Skeletal muscle cell (primary cell): ENCODE data around the gene RCAN1.
"Not testable (repeated sequence)": the region's sequence is repeated elsewhere in the genome, so short reads cannot be mapped to it uniquely, and the experiment has no call there.

Source experiments
- DNase-seq: peaks from one replicate; pipeline ENCODE4 v3.0.0-alpha.2; 2010; ENCODE audit warnings: low read depth
- H3K4me3 ChIP-seq: 2 replicates; pipeline ENCODE4 v1.5.1; 2011; ENCODE audit warnings: low read depth, mild to moderate bottlenecking, control low read depth, low read length, moderate library complexity

Gene RCAN1

DNA sequence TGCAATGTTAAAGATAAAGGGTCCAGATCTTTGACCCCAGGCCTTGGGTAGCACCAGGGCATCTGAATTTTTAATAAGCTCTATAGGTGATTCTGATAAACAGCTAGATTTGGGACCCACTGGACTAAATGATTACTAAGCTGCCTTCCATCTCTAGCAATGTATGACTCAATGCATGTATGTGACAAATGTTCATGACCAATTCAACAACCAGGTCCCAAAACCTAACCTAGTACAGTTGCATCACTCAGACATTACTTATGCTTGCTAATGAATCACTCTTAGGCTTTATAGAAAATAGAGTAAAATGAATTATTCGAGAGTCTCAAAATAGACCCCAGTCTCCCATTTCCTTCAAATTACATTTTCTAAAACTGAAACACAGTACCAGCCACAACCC, 35.5 kb downstream of the RCAN1 start:
- DNase-seq = peak; percentile 59
- no peak overlapping the region for H3K4me3 ChIP-seq

DNA sequence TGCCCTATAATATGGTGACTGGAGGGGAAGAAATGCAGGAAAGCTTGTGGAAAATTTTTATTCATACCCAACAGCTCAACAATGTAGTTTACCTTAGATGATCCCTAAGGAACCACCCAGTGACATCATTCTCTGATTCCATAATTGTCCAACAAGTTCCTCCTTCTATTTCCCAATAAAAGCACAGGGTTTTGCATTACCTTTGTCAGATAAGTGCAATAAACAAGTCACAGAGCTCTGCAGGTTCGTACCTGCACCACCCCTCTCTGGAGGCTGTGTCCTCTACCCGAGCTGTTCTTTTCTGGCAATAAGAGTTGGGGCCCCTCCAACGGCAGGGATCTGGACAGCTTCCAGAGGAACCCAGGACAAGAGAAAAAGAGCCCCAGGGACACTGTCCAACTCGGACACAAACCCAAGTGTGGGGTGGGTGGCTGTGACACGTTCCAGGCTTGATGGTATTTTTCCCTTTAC, 38.8 kb downstream of the RCAN1 start:
- no peak overlapping the region for H3K4me3 ChIP-seq
- no peak for DNase-seq

DNA sequence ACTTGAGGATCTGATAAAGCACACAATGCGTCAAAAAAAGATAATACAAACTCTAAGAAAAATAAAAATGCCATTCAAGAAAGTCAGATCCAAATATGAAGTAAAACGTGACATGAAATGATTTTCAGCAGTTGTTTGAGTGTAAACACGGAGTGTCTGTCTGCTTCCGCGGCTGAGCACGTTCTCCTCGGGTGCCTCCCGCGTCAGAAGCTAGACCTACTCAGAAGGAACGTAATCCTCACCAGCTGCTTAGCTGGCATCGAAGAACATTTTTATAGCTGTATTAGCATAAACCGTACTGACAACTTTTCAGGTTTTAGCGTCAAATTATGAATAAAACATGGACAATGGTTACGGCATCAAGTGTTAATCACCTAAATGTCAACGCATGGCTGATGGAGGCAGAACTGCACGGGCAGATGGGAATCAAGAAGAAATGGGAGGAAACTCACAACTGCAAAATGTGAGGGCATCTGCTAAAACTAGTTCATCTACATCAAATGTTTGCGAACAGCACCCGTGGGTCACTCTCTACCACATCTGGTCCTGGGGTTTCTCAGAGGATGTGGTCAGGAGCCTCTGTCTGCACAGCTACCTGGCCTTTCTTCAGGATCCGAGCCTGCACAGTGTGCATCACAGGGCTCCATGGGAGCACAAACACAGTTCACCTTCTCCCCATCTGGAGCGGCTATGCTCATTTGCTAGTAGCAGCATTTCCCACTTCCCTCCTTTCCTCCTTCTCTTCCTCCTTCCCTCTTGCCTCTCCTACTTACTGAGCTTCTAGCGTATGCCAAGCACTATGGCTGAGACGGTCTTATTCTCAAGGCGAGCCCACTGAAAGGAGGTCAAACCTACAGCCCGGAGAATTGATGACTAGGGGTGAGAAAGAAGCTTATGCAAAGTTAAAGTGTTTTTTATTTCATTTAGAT, 40.0 kb downstream of the RCAN1 start:
- no peak for DNase-seq
- no peak overlapping the region for H3K4me3 ChIP-seq

DNA sequence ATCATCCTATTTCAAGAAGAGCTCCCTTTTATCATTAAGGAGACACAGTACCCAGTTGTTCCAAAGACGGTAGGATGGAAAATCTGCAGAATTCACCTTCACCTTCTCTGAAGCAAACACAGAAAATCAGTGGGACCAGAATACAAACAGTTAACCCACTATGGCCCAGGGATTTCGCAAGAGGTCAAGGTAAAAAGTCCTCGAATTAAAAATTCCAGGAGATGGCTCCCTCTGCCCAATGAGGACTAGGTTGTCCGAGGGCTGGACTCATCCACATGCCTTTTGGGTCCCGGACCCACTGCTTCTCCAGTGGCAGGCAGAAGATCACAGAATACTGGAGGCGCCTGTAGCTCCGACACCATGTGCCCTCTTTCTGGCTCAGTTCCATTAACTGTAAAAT, 42.9 kb downstream of the RCAN1 start:
- DNase-seq = no peak
- H3K4me3 ChIP-seq = no peak overlapping the region

DNA sequence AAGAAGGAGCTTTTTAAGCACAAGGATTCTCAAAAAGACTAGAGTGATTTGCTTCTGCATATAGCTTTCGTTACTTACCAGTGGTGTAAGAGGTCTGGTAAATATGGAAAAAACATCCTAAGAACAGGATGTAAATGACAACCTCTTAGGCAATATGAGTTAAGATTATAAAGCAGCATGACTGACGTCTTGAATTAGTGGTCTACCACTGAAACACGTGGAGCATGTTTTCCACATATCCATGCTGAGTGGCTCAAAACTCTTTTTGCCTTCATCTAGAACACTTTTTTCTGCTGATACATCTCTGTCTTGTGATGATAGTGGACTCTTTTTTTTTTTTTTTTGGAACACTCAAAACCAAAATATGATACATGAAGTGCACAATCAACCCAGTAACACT, 44.6 kb downstream of the RCAN1 start:
- H3K4me3 ChIP-seq = no peak overlapping the region
- DNase-seq = no peak

DNA sequence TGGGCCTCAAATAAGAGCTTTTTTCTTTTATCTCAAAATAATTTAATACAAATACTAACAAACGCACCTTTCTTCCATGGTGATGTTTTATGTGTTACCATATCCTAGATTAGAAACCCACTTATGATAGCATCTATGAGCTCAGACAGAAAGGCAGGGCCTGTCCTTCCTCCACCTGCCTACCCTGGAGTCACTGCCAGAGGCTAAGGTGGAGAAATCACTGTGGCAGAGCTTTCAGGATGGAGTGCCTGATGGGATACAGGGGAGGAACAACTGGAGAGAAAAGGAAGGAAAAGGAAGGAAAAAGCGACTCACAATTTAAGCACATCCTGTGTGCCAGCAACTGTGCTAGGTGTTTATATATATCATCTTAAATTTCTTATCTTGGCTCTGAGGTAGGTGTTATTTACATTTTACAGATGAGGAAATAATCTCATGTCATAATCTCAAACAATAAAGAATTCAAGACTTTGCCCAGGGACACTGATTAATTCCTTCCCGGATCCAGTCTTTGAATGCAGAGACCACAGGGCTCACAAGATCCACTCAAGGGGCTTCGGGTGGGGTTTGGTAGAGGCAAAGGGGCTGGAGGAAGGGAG, 45.4 kb downstream of the RCAN1 start:
- DNase-seq = no peak
- no peak overlapping the region for H3K4me3 ChIP-seq

DNA sequence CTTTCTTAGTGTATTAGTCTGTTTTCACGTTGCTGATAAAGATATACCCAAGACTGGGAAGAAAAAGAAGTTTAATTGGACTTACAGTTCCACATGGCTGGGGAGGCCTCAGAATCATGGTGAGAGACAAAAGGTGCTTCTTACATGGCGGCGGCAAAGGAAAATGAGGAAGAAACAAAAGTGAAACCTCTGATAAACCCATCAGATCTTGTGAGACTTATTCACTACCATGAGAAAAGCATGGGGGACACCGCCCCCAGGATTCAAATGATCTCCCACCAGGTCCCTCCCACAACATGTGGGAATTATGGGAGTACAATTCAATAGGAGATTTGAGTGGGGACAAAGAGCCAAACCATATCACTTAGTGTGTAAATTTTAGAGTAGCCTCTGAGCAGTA, 46.1 kb downstream of the RCAN1 start:
- H3K4me3 ChIP-seq, DNase-seq: not testable (repeated sequence)

DNA sequence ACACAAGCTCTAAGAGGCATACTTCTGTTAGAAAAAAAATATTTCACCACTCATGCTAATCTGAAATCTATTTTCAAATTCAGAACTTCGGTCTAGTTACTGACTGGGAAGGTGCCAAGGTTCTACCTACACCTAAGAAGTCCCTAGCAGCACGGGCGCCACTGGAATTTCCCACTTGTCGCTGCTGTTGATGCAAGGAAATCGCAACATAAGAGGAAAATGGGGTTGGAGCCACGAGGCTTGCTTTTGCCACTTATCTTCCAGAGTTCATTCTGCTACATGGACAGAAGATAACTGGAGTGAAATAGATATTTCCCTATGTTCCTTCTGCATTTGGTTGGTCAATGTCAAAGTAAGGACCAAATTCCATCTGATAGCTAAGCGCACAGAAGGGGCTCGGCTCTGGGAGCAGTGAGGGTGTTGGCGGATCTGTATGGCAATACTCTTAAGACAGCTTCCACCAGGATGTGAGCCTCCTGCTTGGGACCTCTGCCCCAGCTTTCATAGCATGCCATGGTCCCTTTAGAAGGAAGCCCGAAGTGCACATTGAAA, 47.2 kb downstream of the RCAN1 start:
- DNase-seq = no peak
- H3K4me3 ChIP-seq = no peak overlapping the region

DNA sequence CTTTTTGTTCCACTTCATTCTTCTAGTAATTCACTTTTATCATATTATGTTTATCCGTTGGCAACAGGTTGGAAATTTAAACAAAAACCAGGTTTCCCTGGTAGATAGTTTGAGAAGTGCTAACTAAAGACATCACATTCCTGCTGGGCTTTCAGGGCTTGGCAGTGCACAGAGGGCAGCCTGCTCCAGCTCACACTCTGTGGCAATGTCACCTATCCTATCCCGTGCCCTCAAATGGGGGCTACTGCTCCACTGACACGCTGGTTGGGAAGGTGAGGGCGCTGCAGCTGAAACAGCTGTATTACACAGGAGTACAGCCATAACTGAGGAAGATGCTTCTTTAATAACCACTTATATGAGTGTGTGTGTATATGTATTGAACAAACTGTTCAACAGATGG, 49.7 kb downstream of the RCAN1 start:
- no peak for DNase-seq
- no peak overlapping the region for H3K4me3 ChIP-seq

DNA sequence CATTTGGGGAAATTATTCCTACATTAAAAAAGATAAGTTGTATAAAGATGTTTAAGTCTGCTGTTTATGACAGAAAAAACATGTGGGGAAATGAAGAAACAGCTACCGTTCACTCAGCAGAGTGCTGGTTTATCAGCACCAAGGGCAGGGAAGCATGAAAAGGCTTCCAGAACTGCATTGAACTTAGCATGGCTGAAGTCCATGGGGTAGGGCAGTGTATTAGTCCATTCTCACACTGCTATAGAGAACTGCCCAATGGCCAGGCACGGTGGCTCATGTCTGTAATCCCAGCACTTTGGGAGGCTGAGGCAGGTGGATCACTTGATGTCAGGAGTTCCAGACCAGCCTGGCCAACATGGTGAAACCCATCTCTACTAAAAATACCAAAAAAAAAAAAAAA, 51.5 kb downstream of the RCAN1 start:
- DNase-seq, H3K4me3 ChIP-seq: not testable (repeated sequence)

DNA sequence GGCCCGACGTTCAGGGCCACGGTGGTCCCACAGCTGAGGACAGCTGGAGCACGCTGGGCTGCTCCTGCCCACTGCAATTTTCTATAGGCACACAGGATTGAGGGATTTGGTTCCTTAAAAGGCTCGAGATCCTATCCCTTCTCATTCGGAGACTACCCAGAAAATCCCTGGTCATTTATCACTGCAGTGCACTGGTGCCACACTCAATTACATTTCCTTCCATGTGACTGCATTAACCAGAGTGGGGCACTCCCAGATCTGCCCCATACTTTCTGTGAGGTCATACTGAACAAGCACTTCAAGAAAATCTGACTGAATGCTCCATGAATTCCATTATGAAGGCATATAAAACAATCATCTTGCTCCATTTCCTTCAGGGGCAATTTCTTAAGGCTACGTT, 53.1 kb downstream of the RCAN1 start:
- DNase-seq = no peak
- no peak overlapping the region for H3K4me3 ChIP-seq

DNA sequence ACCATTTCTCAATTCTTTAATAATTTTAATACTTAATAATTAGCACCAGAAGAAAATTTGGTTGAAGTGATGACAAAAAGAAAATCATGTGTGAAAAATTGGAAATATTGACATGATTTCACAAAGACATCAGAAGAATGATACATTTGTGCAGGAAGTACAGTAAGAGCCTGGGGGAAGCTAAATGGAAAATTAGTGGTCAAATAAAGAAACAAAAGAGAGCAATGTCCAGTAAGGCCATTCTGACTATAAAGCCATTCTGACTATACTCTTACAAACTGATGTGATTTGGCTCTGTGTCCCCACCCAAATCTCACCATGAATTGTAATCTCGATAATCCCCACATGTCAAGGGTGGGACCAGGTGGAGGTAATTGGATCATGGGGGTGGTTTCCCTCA, 54.3 kb downstream of the RCAN1 start:
- DNase-seq = no peak
- H3K4me3 ChIP-seq = no peak overlapping the region

DNA sequence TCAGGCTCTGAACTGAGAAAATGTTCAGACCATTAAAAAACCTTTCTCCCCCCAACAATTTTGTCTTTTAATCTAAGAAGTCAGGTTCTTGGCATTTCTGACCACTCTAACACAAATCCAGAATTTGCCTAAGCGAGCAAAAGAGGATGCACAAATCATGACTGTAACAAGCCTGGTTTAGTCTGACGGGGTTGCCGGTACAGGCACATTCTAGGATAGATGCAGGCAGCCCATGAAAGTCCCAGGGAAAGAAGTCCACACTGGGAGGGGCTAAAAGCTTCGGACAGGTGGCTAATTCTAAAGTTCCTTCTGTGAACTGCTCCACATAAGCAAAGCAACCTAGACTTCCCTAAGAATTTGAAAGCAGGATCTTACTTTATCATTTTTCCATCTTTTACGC, 54.9 kb downstream of the RCAN1 start:
- no peak overlapping the region for H3K4me3 ChIP-seq
- no peak for DNase-seq

DNA sequence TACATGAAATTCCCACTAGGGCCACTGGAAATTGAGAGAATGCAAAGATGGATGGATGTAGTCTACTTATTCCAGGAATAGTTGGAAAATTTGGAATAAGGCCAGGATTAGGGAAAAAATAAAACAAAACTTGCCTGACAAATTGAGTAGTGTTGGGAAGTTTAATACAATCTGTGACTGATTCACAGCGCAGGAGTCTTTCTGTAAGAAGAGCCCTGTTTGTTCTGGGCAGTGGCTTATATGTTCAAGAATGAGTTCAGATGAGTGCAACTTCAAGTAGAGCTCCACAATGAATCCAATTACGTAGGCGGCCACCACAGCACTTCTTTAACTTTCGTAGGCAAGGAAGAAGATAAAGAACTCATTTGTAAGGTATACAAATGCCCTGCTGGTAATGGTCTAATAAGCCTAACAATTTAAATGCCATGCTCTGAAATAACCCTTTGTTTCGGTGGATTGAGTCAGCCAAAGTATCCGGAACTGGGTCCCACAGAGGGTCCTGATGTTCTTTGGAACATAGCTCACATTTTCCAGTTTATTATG, 55.8 kb downstream of the RCAN1 start:
- DNase-seq = no peak
- H3K4me3 ChIP-seq = no peak overlapping the region

DNA sequence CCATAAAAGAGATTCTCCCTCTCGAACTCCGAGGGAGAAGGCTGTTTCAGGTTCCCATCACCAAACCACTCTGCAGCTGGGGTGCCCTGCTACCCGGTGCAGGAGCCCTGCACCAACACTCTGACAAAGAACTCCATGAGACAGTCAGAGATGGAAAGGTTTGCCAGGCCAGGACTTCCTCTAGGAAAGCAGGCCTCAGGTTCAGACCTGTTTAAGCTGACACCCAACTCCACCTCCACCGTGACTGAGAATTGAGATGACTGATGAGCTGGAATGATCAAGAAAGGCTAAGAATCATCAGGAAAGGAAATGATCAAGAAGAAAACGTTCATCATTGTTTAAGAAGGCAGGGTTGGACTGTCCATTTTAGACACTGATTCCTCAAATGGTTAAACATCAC, 56.7 kb downstream of the RCAN1 start:
- no peak overlapping the region for H3K4me3 ChIP-seq
- DNase-seq = no peak

DNA sequence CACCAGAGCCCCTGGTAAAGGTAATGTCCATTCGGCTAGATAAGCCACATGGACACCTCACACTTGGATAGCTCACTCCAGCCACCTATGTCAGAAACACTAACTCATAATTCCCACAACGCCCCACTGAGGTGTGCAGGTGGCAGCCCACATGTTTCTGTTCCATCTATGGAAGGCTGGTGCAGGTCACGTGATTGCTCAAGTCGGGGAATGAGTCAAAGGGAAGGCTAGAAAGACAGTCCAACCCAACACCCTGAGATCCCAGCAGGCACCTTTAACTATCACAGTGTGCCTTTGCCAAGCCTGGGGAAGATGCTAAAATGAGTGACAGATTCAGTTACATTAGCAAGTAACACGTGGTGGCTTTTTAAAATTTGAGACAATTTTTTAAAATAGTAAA, 57.7 kb downstream of the RCAN1 start:
- no peak overlapping the region for H3K4me3 ChIP-seq
- DNase-seq = no peak

DNA sequence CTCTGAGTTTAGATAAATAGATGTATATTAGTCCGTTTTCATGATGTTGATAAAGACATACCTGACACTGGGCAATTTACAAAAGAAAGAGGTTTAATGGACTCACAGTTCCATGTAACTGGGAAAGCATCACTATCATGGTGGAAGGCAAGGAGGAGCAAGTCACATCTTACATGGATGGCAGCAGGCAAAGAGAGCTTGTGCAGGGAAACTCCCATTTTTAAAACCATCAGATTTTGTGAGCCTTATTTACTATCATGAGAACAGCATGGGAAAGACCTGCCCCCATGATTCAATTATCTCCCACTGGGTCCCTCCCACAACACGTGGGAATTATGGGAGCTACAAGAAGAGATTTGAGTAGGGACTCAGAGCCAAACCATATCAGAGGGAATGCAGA, 60.2 kb downstream of the RCAN1 start:
- H3K4me3 ChIP-seq = not testable (repeated sequence)

DNA sequence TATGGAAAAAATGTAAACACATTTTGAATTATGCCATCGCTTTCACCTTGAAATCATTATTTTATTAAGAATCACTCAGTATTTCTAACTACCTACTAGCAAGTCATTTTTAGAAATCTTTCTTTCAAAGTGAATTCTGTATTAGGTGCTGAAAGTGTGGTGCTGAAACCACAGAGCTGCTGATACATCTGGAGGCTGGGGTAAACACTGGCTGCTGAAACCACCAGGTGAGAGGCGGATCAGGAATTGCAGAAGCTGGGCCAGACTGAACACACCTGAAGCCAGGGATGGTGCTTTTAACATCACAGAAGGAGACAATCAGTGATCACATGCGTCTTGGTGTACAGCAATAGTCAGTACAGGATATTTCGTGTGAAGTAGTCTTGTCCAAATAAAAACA, 60.7 kb downstream of the RCAN1 start:
- H3K4me3 ChIP-seq = no peak overlapping the region
- DNase-seq = no peak

More for the DNA sequence above, 60.2 kb downstream of the RCAN1 start:
- DNase-seq = not testable (repeated sequence)

DNA sequence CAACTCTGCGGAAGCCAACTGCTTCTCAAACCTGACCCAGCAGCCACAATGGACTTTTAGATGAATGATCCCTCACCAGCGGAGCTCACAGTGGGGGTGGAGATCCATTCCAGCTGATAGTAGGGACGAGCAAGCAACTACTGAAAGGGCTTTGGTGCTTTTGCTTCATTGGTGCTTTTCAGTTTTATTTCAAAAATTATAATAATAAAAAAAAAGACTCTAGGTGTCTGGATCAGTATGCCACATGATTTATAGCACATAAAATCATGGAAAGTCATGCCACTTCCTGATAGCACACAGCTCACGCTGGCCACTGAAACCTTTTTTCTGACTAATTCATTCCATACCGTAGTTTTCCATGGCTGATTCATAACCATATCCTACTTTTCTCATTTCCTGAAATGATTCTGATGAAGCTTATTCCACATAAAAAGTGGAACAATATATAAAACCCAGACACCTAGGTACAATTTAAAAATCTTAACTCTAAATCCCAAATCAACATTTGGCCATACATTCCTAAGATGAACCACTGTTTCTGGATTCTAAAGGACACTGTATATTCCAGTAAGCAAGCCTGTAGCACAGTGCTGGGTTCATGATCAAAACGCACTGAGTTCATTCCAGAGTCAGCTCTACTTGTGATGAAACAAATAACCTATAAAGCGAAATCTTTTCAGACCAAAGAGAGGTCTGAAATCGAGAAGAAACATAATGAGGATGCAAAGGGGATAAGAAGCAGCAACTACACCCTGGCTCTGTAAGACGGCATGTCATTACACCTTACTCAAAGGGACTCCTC, 61.6 kb downstream of the RCAN1 start:
- H3K4me3 ChIP-seq = no peak overlapping the region
- no peak for DNase-seq
